DMS79 (cell line): Measurements from ENCODE around the gene PPP1R12B.
"Not testable (repeated sequence)": the region's sequence is repeated elsewhere in the genome, so short reads cannot be mapped to it uniquely, and the experiment has no call there.

Source experiments
- DNase-seq: peaks from one replicate; lab custom pipeline; 2025; lab: John Stamatoyannopoulos, UW

PPP1R12B gene

DNA sequence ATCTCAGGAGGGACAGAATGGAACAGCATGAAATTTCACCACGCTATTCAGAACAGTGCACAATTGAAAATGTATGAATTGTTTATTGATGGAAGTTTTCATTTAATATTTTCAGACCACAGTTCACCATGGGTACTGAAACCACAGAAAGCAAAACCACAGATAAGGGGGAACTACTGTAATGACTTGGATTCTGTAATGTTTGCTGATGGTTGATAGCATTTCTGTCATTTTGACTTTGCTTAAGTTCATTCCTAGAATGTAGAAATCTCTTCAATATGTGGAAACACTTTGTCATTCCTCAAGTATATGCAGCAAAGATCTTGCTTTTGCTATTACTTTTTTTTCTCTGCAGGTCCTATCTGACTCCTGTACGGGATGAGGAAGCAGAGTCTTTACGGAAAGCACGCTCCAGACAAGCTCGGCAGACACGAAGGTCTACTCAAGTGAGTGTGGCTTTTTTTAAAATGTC, 139.7 kb downstream of the PPP1R12B start:
- DNase-seq: not testable (repeated sequence)

DNA sequence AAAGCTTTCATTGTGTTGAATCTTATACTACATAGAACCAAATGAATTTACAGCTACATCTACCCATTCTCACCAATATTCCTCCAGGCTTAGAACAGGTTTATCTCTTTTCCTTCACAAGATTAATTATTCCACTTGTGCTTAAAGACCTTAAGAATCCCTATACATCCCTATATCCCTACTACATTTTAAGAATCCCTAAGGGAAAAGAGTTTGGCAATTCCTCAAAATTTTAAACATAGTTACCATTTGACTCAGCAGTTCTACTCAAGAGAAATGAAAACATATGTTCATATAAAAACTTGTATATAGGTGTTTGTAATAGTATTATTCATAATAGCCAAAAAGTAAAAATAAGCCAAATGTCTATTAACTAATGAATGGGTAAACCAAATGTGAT, 140.6 kb downstream of the PPP1R12B start:
- DNase-seq: not testable (repeated sequence)

DNA sequence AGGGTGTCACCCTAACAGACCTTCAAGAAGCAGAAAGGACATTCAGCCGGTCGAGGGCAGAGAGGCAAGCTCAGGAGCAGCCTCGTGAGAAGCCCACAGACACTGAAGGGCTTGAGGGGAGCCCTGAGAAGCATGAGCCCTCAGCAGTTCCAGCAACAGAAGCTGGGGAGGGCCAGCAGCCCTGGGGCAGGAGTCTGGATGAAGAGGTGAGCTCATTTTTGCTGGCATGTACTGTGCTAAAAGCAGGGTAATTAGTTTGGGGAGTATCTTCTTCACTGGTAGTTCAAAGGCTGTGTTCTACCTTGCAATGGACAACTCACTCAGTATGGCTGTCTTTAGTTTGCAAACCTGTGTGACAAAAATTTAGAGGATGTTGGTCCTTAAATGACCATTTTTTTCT, 144.6 kb downstream of the PPP1R12B start:
- DNase-seq: not testable (repeated sequence)

DNA sequence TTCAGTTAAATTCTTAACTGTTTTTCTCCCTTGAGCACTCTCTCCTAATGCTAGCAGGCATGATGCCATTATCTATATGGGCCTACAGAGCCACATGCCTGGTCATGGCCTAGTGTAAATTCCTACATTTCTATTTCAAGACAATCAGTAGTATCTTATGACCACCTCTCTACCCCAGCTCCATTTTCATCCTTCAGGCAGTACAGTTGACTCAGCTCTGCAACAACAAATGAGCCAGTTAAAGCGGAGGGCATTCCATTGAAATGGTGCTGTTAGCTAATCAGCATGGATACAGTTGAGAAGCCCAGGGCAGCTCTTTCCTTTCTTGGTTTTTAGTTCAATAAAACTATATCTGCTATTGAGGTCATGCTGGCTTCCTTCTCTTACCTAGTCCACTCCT, 150.0 kb downstream of the PPP1R12B start:
- DNase-seq: no peak

DNA sequence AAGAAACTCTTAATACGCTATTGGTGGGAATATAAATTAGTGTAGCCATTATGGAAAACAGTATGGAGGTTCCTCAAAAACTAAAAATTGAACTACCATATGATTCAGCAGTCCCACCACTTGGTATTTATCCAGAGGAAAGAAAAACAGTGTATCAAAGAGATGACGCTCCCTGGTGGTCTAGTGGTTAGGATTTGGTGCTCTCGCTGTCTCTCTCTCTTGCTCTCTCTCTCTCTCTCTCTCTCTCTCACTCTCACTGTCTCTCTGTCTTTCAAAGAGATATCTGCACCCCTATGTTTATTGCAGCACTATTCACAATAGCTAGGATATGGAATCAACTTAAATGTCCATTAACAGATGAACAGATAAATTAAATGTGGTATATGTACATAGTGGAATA, 151.5 kb downstream of the PPP1R12B start:
- DNase-seq: not testable (repeated sequence)

DNA sequence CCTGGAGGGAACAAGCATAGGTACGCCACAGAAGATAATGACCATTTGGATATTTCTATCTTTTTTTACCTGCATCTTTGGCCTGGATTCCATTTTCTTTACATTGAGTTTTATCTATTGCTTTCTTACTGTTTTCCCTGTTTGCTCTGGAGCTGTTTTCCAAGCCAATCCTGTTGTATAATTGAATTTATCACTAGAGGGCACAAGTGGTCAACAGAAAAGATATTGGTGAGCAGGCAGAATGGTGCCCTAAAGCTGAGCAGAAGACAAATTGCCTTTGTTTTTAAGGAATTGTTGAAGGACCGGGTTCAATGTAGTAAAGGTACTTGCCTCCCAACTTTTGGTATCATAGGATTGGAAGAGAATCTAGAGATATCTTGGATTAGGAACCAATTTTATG, 152.8 kb downstream of the PPP1R12B start:
- DNase-seq: no peak

DNA sequence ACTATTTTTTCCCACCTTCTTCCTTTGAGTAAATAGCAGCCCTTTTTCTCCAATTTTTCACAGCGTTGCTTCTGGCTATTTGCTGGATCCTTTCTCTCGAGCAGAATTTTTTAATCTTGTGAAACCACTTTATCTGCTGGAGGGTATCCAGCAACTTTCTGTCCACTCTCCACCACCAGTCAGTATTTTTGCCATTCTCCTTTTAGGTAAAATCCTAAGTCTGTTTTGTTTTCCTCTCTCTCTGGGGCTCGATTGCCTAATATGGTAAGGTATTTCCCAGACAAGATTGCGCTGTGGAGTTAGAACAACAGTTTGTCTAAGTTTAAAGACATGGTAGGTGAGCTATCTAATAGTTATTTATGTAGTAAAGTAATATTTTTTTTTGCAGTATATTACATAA, 156.9 kb downstream of the PPP1R12B start:
- DNase-seq: no peak

DNA sequence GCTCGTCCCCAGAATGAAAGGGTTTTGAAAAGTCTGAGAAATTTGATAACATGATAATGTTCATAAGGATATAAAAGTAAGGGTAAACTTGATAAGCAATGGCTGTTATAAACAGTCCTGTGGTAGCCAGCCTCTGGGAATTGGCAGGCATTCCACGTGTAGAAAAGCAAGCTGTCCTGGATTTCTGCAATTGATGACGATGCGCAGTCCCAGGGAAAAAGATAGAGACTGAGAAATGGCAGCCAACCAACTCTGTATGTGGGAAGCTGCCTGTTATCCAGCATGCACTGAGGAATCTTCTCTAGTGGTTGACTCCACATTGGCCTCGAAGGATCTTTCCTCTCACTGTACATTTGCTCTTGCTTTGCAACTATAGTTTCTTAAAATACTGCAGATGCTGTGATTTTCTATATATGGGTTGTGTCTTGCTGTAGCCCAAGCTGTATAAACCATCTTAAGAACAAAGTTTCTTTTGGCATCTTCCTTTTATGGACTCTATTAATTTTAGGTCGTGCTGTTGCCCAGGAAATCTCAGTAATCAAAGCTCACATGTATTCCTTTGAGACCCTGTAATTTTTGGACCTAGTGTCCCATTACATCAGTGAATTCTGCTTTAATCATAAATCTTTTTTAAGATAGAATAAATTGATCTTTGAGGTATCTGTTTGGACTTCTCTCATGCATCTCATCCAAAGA, 157.5 kb downstream of the PPP1R12B start:
- DNase-seq: not testable (repeated sequence)

DNA sequence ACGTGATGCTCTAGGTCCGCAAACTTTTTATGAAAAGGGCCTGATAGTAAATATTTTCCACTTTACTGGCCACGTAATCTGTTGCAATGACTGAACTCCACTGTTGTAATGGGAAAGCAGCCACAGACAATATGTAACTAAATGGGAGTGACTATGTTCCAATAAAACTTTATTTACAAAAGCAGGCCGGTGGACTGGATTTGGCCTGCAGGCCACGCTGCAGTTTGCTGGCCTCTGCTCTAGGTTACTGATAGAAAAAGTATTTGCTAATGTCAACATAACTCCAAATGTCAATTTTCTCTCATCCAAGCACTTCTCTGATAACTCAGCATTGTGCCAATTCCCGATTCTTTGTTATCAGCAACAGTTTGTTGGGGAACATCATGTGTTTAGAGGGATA, 160.4 kb downstream of the PPP1R12B start:
- DNase-seq: not testable (repeated sequence)

DNA sequence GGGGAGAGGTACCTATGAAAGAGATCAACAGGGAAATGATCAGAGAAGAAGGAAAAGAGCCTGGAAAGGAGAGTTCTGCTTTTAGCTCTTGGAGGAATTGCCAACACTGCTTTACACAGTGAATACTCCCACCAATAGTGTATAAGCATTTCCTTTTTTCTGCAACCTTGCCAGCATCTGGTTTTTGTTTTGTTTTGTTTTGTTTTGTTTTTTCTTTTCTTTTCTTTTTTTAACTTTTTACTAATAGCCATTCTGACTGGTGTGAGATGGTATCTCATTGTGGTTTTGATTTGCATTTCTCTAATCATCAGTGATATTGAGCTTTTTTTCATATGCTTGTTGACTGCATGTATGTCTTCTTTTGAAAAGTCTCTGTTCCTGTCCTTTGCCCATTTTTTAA, 165.4 kb downstream of the PPP1R12B start:
- not testable (repeated sequence) for DNase-seq

DNA sequence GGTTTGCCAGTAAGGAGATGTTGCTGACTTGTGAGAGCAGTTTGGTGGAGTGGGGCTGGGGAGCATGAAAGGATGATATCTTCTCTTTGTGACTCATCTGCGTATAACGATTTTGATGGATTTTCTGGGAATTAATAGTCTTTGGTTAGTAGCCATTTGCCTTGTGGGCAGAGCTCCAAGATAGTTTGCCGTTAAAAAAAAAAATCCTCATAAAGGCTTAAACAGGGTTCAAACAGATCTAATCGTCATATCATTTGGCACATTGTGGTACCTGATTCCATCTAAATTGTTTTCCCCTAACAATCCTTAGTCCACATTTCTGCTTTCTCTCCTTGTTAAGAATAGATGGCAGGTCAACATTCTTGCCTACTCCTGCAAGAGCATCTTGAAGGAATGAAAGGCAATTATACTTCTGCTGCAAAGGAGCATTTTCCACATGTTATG, 168.0 kb downstream of the PPP1R12B start:
- DNase-seq: no peak

DNA sequence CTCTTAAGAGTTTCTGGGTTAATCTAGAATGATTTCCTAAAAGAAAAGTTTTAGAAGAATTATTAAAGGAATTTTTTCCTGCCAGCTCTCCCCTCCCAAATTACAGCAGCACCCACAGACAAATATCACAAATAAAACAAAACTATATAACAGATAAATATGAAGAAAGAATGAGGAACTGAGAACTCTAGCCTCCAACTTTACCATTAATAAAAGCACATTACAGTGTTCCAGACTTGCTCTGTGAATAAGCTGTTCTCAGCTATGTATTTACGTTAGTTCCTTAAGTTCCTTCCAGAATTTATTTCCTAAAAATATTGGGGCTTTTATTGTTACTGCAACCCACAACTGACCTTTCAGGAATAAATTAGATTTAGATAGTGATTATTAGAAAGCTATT, 168.6 kb downstream of the PPP1R12B start:
- not testable (repeated sequence) for DNase-seq

DNA sequence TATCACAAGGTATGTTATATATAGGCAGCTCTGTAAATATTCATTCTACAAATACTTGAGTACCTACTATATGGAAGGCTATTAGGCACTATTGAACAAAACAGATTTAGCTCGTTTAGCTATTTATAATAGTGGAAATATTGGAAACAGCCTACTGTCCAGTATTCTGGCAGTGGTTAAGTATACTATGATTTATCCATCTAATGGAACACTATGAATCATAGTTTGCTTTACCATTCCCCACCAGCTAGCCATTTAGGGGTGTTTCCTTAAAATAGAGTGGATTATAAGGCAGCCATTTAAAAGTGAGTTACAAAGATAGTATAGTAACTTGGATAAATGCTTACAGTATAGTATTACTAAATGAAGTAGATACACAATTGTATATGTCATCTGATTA, 169.7 kb downstream of the PPP1R12B start:
- DNase-seq: not testable (repeated sequence)

DNA sequence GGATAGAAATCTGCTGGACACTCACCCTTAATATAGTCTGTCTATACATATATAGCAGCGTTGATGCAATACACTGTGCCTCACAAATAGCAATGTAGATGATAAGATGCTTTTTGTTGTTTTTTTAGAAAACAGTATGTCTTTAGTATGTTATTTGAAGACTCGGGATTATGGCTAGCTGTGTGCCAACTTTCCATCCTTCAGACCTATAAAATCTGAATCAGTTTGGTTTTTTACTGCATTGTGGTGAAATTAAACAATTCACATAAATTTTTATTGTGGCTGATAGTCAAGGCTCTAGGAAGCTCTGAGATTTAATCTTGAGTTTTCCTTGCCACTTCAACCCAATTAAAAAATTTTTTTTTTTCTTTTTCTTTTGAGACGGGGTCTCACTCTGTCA, 170.4 kb downstream of the PPP1R12B start:
- DNase-seq: not testable (repeated sequence)

DNA sequence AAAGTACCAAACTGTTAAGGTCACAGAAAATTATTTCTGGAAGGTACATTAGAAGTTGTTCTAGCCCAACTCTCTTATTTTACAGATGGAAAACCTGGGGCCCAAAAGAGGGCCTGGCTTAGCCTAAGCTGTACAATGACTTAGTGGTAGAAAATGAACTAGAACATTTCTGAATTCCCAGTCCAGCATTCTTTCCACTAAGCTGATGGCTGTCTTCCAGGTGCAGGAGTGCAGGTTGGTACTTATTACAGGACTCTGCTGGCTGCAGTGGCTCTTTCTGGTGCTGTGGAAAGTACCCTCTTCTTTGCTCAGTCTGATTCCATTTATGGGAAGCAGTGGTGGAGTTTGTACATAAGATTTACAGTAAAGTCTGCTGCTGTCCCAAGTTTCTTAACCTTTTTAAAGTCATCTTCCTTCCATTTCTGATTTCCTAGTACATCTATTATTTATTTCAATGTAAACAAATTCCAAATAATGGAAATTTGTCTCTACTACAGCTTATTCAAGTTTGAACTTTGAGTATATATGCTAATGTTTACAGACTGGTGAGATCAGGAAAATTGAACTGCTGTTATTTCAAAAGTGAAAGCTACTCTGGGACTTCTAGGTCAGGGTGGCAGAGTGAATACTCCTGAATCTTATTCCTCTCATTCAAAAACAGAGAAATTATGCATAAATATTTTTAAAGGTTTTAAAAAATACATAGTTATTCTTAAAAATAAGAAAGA, 171.8 kb downstream of the PPP1R12B start:
- not testable (repeated sequence) for DNase-seq

DNA sequence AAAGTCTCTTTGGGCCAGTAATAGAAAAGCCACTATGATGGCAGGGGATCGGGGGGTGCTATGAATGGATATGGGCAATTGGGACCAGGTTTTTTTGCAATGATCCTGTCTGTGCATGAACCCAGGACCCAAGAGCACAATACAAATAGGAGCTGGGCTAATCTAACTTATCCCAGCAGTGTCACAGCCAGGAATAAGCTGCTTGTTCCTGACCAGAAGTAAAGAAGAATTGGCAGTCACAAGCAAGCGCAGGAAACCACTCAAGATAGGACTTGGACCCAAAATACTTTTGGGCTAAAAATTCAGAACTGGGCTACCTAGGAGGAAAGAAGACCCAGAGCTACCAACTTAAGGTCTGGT, 172.3 kb downstream of the PPP1R12B start:
- DNase-seq: not testable (repeated sequence)

DNA sequence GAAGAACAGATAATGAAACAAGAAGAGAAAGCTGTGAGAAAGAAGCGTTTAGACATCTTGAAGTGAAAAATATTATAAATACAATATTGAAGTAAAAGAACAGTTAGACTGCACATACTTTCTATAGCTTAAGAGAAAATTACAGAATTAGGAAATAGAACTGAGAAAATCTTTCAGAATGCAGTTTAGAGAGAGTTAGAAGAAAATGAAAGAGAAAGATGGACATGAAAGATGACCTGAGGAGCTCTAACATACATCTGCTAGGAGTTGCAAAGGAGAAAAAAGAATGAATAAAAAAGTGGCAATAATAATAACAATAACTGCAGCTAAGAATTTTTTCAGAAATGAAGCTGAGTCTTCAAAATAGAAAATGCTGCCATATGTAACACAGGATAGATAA, 173.0 kb downstream of the PPP1R12B start:
- not testable (repeated sequence) for DNase-seq

DNA sequence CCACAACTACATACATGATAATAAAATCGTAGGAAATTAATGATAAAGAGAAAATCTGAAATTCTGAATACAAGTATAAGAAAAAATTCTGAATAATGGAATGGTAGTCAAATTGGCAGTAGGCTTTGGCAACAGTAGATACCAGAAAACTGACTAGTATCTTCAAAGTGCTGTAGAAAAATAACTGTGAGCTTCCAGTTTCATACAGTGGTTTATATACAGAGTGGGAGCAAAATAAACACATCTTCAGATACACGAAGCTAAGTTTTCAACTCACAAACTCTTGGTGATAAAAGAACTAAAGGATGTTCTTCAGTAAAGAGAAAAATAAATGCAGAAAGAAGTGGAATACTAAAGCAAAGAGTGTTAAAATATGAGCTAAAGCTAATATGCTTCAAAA, 173.4 kb downstream of the PPP1R12B start:
- DNase-seq: no peak

DNA sequence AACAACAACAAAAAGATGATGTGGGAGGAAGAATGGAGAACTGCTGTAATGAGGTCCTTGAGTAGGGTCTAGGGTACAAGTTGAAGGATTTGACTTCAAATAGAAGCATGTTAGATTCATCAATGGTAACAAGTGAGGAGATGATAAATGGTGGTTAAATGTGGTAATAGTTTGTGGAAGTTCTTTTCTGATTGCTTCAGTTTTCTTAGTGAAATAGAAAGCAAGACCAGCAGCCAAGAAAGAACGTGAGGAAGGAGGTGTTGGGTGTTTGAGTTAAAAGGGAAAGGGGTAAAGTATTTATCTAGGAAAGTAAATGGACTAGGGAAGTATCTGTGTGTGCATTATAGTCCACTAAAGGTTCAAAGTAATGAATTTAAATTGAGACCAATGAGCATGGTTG, 177.6 kb downstream of the PPP1R12B start:
- DNase-seq: not testable (repeated sequence)

DNA sequence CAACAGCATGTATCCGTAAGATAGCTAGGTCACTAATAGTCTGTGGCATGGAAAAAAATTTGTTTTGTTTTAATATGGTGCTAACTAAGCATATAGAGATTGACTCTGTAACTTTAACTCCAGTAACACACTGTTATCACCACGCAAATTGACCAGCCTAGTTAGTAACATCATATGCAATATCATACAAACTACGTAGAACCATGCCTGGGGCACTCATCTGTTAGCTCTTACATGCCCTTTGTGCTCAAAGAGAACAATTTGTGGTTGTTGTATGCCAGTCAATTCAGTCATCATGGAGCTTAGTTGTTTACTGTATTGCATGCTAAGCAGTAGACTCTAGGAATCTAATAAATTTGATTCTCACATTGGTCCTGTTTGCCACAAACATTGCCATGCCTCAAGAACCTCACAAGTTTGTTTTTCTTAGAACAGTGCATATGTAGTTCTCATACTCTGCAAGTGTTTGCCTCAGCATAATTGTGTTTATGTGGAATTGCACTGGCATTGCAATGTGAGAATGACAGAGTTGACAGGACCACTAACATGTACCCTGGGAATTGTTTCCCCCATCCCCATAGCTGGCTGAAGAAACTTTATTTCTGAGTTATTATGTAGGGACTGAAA, 179.7 kb downstream of the PPP1R12B start:
- not testable (repeated sequence) for DNase-seq

DNA sequence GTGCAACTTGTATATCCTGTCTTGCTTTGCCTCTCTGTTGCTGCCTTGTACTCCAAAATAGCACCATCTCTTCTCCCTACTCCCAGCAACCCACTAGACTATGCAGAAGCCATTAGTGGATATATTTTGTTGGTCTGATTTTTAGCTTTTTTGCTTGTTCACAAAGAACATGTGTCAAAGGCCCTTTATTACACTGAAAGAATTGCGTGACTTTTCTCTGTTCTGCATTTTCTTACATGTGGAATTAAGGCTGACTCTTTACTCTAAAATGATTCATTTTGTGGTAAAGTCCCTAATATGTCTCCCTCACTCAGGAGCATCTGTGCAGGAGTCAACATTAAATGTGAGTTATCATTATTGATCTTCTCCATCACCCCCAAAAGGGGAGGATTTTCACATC, 182.2 kb downstream of the PPP1R12B start:
- not testable (repeated sequence) for DNase-seq

DNA sequence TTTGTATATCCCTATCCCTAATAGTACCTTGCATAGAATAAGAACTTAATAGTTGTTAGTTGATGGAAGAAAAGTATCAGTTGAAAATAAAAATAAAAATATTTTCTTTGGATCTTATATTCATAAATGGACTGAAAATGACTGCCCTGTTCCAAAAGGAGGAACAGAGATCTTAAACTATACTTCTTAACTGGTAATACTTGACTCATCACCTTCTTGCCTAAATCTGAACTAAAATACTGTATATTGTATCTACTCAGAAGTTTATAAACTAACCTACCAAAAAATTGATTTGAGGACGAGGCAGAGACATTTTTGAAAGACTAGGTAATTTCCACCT, 182.9 kb downstream of the PPP1R12B start:
- no peak for DNase-seq
